ENCODE measurements around the gene PCBP3.

PCBP3 gene

DNA sequence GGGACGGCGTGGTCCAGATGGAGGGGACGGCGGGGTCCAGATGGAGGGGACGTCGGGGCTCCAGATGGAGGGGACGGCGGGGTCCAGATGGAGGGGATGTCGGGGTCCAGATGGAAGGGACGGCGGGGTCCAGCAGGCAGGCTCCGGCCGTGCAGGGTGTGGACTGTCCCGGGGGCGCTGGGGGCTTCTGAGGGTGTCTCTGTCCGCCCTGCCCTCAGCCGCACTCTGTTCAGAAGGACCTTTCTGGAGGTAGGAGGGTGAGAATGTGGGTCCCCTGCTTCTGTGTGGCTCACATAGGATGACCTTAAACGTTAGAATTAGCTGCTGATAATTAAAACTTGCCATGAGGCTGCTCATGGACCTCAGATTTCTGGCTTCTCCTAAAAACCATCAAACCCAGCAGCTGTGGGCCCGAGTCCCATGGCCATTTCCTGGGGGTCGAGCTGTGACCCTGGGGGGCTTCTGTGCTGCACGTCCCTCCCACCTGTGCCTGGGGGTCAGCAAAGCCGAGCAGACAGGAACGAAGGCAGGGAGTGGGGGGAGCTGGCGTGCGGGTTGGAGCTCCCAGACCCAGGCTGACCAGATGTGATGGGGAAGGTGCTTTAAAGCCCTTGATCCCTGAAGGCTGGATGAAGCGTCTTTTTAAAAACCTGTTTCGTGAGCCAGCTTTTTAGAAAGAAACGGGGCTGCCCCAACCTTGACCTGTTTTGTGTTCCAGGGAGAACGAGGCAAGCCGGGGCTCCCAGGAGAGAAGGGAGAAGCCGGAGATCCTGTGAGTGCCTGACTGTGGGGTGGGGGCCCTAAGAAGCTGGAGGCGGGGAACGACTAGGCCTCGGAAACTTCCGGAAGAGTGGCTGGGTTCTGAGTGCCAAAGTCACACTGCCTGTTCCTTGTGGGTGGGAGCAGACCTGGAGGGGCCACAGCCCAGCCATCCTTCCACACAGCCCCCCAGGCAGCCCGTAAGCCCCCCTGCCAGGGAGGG, 345.1 kb downstream of the PCBP3 start:
- DNase-seq, result no peak

DNA sequence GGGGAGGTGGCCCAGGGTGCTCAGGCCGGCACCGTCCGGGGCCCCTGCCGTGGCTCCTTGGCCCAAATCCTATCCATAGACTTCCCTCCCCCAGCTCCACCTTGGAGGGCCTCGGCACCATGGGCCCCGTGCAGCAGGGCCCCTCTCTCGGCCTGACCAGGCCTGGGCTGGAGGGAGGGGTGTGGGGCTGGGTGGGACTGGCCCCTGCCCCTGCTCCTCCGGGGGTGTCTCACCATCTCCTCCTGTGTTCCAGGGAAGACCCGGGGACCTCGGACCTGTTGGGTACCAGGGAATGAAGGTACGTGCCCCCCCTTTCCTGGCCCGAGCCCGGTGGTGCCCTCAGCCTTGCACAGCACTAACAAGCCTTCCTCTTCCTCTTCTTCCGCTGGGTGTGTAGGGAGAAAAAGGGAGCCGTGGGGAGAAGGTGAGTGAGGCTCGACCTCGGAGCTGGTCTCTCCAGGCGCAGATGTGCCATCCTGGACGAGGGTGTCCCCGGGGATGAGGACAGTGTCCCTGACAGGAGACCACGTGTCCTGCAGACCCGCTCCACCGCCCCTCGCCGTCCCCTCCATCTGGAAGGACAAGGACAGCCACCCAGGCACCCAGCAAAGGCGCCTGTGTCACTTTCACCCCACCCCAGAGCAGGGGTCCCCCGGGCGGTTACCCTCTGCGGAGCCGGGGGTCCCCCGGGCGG, 346.0 kb downstream of the PCBP3 start:
- no peak for DNase-seq

DNA sequence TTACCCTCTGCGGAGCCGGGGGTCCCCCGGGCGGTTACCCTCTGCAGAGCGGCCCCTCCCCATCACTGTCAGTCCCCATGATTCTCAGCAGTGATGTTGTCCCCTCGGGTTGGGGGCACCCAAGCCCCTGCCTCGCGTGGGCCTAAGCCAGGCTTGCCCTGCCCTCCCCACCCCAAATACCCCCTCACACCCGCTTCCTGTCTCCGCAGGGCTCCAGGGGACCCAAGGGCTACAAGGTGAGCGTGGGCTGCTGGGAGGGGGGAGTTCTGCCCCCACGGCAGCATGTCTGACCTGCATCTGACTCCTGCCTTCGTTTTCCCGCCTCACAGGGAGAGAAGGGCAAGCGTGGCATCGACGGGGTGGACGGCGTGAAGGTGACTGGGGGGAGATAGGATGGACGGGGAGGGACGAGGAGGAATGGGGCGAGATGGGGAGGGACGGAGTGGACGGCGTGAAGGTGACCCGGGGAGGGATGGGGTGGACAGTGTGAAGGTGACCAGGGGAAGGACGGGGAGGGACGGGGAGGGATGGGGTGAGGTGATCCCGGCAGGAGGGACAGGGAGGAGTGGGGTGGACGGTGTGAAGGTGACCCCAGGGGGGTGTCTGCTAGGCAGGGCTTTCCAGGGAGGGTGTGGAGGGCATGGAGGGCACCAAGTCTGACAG, 346.7 kb downstream of the PCBP3 start:
- DNase-seq, result no peak

DNA sequence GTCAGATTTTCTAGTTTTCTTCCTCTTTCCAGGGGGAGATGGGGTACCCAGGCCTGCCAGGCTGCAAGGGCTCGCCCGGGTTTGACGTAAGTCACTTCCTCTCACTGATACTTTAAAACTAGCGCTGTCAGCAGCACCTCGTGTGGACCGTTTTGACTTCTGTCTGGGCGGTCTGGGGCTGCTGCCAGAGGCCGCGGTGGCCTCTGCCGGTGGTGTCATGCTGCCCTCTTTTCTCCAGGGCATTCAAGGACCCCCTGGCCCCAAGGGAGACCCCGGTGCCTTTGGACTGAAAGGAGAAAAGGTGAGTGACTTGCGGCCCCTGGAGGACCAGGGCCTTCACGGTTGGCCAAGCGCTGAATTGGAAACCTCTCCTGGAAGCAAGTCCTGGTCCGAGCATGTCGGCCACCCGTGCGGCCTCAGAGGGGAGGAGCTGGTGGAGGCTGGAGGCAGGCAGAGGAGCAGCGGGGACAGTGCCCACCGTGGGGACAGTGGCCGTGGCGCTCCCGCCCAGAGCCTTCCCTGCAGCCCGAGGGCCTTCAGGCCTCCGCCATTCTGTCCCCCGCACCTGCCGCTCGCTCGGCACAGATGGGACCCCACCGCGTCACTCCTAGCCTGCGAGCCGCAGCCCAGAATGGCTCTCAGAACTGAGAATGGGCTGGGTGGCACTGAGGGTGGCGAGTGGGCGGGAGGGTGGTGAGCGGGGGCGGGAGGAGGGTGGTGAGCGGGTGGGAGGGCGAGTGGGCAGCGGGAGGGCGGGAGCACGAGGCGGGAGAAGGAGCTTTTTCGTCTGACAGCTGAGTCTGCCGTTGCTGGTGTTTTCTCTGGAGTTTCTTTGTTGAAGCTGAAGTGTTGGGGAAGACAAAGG, 347.4 kb downstream of the PCBP3 start:
- DNase-seq, result no peak

DNA sequence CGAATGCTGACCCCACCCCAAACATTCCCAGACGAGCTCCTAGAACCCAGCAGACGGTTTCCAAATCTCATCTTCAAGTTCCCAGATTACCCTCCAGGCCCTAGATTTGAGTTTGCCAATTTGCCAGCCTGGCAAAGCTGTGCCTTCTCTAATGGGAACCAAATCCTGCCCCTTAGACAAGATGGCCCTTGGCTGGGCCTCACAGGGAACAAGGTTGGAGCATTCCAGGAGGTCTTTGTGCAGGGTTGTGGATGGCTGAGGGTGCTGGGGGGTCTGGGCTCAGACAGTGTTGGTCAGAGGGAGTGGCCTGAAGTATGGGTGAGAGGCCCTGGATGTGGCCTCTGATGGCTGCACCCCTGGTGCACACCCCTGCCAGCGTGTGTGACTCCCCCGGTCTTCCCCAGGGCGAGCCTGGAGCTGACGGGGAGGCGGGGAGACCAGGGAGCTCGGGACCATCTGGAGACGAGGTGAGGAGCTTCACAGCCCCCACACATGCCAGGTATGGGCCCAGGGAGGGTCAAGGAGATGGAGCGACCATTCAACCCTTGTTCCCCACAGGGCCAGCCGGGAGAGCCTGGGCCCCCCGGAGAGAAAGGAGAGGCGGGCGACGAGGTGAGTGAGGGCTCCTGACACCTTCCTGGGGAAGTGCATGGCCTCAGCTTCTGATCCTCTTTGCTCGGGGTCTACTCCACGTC, 348.2 kb downstream of the PCBP3 start:
- DNase-seq, result no peak

All from bone marrow (tissue), 2 donors.